SK-N-SH treated with all-trans-retinoic acid at 6 μM for 48 hours (cell line): ENCODE results near the gene WDR62.

Experiments
- ATAC-seq: fragments of 200-7000 bp; cut with Tn5 transposase; 3 replicates; pipeline ENCODE4 v1.9.1; 2020; ENCODE audit warnings: mild to moderate bottlenecking, moderate library complexity
- ARNTL ChIP-seq: fragments of 450-650 bp; formaldehyde crosslinking; IDR thresholded peaks from 2 replicates; pipeline ENCODE4 v1.5.0; 2020; ENCODE audit warnings: low read depth, mild to moderate bottlenecking, moderate library complexity, borderline replicate concordance
- BACH2 ChIP-seq: fragments of 250-450 bp; sonication (Bioruptor Pico); IDR thresholded peaks from 2 replicates; pipeline ENCODE4 v1.9.0; 2021; ENCODE audit warnings: mild to moderate bottlenecking, borderline replicate concordance
- CSDC2 ChIP-seq: fragments of 250-450 bp; sonication (Bioruptor Pico); IDR thresholded peaks from 2 replicates; pipeline ENCODE4 v1.5.0; 2020; ENCODE audit warnings: mild to moderate bottlenecking, moderate library complexity
- CSRNP3 ChIP-seq: fragments of 250-450 bp; sonication (Bioruptor Pico); IDR thresholded peaks from 2 replicates; pipeline ENCODE4 v1.5.1; 2021; ENCODE audit warnings: mild to moderate bottlenecking, moderate library complexity
- ESRRG ChIP-seq: fragments of 250-450 bp; sonication (Bioruptor Pico); IDR thresholded peaks from 2 replicates; pipeline ENCODE4 v1.6.1; 2021; ENCODE audit warnings: mild to moderate bottlenecking
- GLIS3 ChIP-seq: fragments of 250-450 bp; sonication (Bioruptor Pico); IDR thresholded peaks from 2 replicates; pipeline ENCODE4 v1.5.0; 2020; ENCODE audit warnings: mild to moderate bottlenecking, moderate library complexity
- ISL1 ChIP-seq: fragments of 250-450 bp; sonication (Bioruptor Pico); IDR thresholded peaks from 2 replicates; pipeline ENCODE4 v2.1.2; 2022; ENCODE audit warnings: mild to moderate bottlenecking, moderate library complexity
- OSR1 ChIP-seq: fragments of 250-450 bp; sonication (Bioruptor Pico); IDR thresholded peaks from 2 replicates; pipeline ENCODE4 v1.8.0; 2022; ENCODE audit warnings: moderate library complexity, mild to moderate bottlenecking, inconsistent platforms
- PPARA ChIP-seq: fragments of 250-450 bp; sonication (Bioruptor Pico); IDR thresholded peaks from 2 replicates; pipeline ENCODE4 v1.5.0; 2020; ENCODE audit warnings: mild to moderate bottlenecking, borderline replicate concordance
- RARB ChIP-seq: fragments of 250-450 bp; sonication (Bioruptor Pico); IDR thresholded peaks from 2 replicates; pipeline ENCODE4 v1.8.0; 2021; ENCODE audit warnings: mild to moderate bottlenecking, moderate library complexity
- SNAI2 ChIP-seq: fragments of 250-450 bp; sonication (Bioruptor Pico); IDR thresholded peaks from 2 replicates; pipeline ENCODE4 v1.5.0; 2020; ENCODE audit warnings: mild to moderate bottlenecking, moderate library complexity
- TCF4 ChIP-seq: fragments of 250-450 bp; sonication (Bioruptor Pico); IDR thresholded peaks from 2 replicates; pipeline ENCODE4 v1.8.0; 2021; ENCODE audit warnings: mild to moderate bottlenecking, moderate library complexity, borderline replicate concordance
- TOX ChIP-seq: fragments of 250-450 bp; sonication (Bioruptor Pico); IDR thresholded peaks from 2 replicates; pipeline ENCODE4 v1.8.0; 2021; ENCODE audit warnings: mild to moderate bottlenecking, moderate library complexity, borderline replicate concordance
- ZC3H10 ChIP-seq: fragments of 250-450 bp; sonication (Bioruptor Pico); IDR thresholded peaks from 2 replicates; pipeline ENCODE4 v1.5.1; 2021; ENCODE audit warnings: mild to moderate bottlenecking, moderate library complexity
- ZFP3 ChIP-seq: fragments of 250-450 bp; sonication (Bioruptor Pico); IDR thresholded peaks from 2 replicates; pipeline ENCODE4 v1.5.0; 2020; ENCODE audit warnings: mild to moderate bottlenecking, moderate library complexity
- ZFP30 ChIP-seq: fragments of 450-650 bp; formaldehyde crosslinking; IDR thresholded peaks from 2 replicates; pipeline ENCODE4 v1.5.0; 2022; ENCODE audit warnings: mild to moderate bottlenecking, moderate library complexity
- ZNF565 ChIP-seq: fragments of 450-650 bp; formaldehyde crosslinking; conservative IDR thresholded peaks from 2 replicates; pipeline ENCODE4 v1.5.0; 2020; ENCODE audit warnings: low read depth, mild to moderate bottlenecking, moderate library complexity
- ZNF70 ChIP-seq: fragments of 450-650 bp; formaldehyde crosslinking; IDR thresholded peaks from 2 replicates; pipeline ENCODE4 v1.5.0; 2020; ENCODE audit warnings: mild to moderate bottlenecking, moderate library complexity
- ZNF8 ChIP-seq: fragments of 450-650 bp; formaldehyde crosslinking; IDR thresholded peaks from 2 replicates; pipeline ENCODE4 v1.5.0; 2020; ENCODE audit warnings: mild to moderate bottlenecking, moderate library complexity
- TF ChIP-seq, protein P1 (sequence below): fragments of 250-450 bp; sonication (Bioruptor Pico); IDR thresholded peaks from 2 replicates; pipeline ENCODE4 v1.8.0; 2021; ENCODE audit warnings: low read depth, mild to moderate bottlenecking, moderate library complexity, borderline replicate concordance
- TF ChIP-seq, protein P2 (sequence below): fragments of 250-450 bp; sonication (Bioruptor Pico); IDR thresholded peaks from 2 replicates; pipeline ENCODE4 v1.8.0; 2020; ENCODE audit warnings: mild to moderate bottlenecking, moderate library complexity, borderline replicate concordance
- TF ChIP-seq, protein P3 (sequence below): fragments of 250-450 bp; sonication (Bioruptor Pico); IDR thresholded peaks from 2 replicates; pipeline ENCODE4 v1.5.1; 2020; ENCODE audit warnings: low read depth, mild to moderate bottlenecking, moderate library complexity

Gene WDR62

GRCh38 chr19:36023432-36023831 is 31.3 kb upstream of the WDR62 start:
- no peak for ATAC-seq
- TF ChIP-seq CSDC2 (CRISPR knock-in tag) (no peak), SNAI2 (CRISPR knock-in tag) (no peak), GLIS3 (CRISPR knock-in tag) (no peak), ARNTL (no peak)

DNA sequence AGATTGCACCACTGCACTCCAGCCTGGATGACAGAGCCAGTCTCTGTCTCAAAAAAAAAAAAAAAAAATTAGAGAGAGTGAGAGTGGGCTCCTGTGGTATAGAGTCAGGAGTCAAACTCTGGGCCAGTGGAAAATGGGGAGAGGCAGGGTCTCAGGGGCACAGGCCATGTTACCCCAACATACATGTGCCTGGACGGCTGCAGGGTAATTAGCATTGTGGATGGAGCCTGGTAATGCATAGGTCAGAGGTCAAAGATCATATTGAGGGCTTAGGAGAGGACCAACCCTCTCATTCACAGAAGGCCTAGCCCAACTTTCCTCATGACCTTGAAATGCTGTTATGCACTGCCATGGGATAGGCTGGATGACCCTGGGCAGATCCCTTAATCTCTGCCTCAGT is 29.2 kb upstream of the WDR62 start:
- TF ChIP-seq ISL1 (no peak), TOX (CRISPR knock-in tag) (no peak), ARNTL (no peak), RARB (CRISPR knock-in tag) (no peak), SNAI2 (CRISPR knock-in tag) (no peak), CSRNP3 (CRISPR knock-in tag) (no peak), ZC3H10 (CRISPR knock-in tag) (no peak), ZFP30 (no peak), BACH2 (CRISPR knock-in tag) (no peak), ZFP3 (CRISPR knock-in tag) (no peak), GLIS3 (CRISPR knock-in tag) (no peak), ESRRG (CRISPR knock-in tag) (no peak), CSDC2 (CRISPR knock-in tag) (no peak), ZNF70 (CRISPR knock-in tag) (no peak), ZNF565 (CRISPR knock-in tag) (no peak), TCF4 (CRISPR knock-in tag) (no peak), ZNF8 (CRISPR knock-in tag) (no peak), OSR1 (CRISPR knock-in tag) (no peak)
- TF ChIP-seq, protein P1, sequence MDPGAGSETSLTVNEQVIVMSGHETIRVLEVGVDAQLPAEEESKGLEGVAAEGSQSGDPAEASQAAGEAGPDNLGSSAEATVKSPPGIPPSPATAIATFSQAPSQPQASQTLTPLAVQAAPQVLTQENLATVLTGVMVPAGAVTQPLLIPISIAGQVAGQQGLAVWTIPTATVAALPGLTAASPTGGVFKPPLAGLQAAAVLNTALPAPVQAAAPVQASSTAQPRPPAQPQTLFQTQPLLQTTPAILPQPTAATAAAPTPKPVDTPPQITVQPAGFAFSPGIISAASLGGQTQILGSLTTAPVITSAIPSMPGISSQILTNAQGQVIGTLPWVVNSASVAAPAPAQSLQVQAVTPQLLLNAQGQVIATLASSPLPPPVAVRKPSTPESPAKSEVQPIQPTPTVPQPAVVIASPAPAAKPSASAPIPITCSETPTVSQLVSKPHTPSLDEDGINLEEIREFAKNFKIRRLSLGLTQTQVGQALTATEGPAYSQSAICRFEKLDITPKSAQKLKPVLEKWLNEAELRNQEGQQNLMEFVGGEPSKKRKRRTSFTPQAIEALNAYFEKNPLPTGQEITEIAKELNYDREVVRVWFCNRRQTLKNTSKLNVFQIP, result no peak
- TF ChIP-seq, protein P2, sequence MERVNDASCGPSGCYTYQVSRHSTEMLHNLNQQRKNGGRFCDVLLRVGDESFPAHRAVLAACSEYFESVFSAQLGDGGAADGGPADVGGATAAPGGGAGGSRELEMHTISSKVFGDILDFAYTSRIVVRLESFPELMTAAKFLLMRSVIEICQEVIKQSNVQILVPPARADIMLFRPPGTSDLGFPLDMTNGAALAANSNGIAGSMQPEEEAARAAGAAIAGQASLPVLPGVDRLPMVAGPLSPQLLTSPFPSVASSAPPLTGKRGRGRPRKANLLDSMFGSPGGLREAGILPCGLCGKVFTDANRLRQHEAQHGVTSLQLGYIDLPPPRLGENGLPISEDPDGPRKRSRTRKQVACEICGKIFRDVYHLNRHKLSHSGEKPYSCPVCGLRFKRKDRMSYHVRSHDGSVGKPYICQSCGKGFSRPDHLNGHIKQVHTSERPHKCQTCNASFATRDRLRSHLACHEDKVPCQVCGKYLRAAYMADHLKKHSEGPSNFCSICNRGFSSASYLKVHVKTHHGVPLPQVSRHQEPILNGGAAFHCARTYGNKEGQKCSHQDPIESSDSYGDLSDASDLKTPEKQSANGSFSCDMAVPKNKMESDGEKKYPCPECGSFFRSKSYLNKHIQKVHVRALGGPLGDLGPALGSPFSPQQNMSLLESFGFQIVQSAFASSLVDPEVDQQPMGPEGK, result no peak
- ATAC-seq, result no peak

DNA sequence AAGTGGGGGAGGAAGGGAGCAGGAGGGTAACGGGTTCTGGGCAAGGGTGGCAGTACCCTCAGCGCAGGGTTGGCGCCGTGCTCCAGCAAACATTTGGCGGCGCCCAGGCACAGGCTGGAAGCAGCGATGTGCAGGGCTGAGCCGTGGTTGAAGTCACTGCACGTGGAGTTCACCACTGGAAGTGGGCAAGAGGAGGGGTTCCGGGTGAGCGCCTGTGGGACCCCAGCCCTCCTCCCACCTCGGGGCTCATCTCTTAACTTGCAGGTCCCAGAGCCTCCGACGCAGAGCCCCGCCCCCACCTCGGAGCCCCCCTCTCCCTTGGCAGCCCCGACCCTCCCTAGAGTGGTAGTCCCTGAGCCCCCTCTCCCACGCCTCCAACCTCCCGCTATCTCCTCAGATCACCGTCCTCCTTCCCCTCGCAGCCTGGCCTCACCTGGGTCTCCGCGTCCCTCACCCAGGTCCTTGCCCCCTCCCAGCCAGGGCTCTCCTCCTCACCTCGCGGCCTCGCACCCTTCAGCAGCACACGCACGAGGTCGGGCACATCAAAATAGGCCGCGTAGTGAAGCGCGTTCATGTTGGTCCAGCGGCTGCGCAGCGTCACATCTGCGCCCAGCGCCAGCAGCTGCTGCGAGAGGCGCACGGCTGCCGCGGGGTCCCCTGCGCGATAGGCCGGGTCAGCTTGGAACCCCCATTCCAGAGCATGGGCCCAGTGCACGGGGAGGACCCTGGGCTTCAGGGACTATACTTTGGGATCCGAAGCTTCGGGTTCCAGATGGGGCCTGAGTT is 28.4 kb upstream of the WDR62 start:
- no peak for ATAC-seq
- no peak for TF ChIP-seq ZFP3 (CRISPR knock-in tag)
- TF ChIP-seq SNAI2 (CRISPR knock-in tag), result no peak
- no peak for TF ChIP-seq GLIS3 (CRISPR knock-in tag)
- no peak for TF ChIP-seq ZC3H10 (CRISPR knock-in tag)
- no peak for TF ChIP-seq PPARA (CRISPR knock-in tag)
- TF ChIP-seq, protein P3, sequence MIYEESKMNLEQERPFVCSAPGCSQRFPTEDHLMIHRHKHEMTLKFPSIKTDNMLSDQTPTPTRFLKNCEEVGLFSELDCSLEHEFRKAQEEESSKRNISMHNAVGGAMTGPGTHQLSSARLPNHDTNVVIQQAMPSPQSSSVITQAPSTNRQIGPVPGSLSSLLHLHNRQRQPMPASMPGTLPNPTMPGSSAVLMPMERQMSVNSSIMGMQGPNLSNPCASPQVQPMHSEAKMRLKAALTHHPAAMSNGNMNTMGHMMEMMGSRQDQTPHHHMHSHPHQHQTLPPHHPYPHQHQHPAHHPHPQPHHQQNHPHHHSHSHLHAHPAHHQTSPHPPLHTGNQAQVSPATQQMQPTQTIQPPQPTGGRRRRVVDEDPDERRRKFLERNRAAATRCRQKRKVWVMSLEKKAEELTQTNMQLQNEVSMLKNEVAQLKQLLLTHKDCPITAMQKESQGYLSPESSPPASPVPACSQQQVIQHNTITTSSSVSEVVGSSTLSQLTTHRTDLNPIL (CRISPR knock-in tag), result no peak
- TF ChIP-seq, protein P1, result no peak
- no peak for TF ChIP-seq ARNTL
- no peak for TF ChIP-seq TOX (CRISPR knock-in tag)
- TF ChIP-seq, protein P2, result no peak
- no peak for TF ChIP-seq CSRNP3 (CRISPR knock-in tag)
- TF ChIP-seq, all 23 proteins: peak for 0
